ENCODE results near the gene SLC13A3.

Gene SLC13A3

DNA sequence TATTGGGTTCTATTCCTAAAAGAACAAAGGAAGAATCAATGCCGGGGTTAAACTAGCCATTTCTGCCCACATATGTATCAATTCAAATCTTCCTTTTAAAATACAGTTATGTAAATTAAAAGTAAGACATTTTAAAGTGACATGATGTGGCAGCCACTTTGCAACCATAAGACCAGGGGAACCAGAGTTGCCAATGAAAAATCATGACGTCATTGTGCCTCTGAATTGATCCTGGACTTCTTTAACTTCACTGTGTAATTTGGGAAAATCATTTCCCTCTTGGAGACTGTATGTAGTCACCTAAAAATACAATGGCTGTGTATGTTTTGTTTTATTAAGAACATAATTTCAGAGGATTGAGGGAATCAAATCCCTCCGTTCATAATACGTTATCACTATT lies 42.2 kb downstream of the SLC13A3 start:
- no peaks in the 10 kb centered on the region for H3K36me3 ChIP-seq (ENCODE audit: control insufficient read depth in 1 of 2, insufficient read depth in 2 of 2, low read length in 2 of 2)
- H3K4me3 ChIP-seq (ENCODE audit: low read depth in 1 of 2, low read length in 2 of 2) = no peak overlapping the region
- no peaks in the 10 kb centered on the region for H3K4me1 ChIP-seq (ENCODE audit: control insufficient read depth in 1 of 2, insufficient read depth in 2 of 2, low read length in 2 of 2)
- no peaks in the 10 kb centered on the region for H3K9me3 ChIP-seq (ENCODE audit: control insufficient read depth in 1 of 2, low read length in 2 of 2)
- no peaks in the 10 kb centered on the region for H3K27me3 ChIP-seq (ENCODE audit: low read depth, low read length)
- H3K27ac ChIP-seq (ENCODE audit: low read length) = no peak overlapping the region

DNA sequence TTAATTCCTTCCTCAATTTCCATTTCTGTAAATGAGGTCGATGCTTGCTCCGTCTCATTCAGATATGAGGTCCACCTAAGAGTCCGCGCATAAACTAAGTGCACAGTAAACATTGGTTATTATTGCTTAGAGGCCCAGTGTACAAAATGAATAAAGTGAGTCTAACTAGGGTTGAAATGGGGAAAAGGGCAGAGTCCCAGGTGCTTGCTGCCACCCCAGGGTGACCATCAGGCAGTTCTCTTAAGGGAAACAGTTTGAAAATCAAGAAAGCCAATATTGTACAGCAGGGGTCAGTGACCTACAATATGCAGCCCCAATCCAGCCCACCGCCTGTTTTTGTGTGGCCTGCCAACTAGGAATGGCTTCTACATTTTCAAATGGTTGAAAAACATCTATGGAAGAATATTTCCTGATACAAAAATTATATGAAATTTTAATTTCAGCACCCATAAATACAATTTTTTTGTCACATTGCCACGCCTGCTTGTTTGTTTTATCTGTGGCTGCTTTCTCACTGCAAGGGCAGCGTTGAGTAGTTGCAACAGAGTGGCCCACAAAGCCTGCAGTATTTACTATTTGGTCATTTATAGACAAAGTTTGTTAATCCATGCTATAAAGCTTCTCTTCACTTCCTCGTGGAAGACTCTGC lies 43.3 kb downstream of the SLC13A3 start:
- H3K36me3 ChIP-seq (ENCODE audit: control insufficient read depth in 1 of 2, insufficient read depth in 2 of 2, low read length in 2 of 2) = no peaks in the 10 kb centered on the region
- no peaks in the 10 kb centered on the region for H3K9me3 ChIP-seq (ENCODE audit: control insufficient read depth in 1 of 2, low read length in 2 of 2)
- no peaks in the 10 kb centered on the region for H3K27me3 ChIP-seq (ENCODE audit: low read depth, low read length)
- H3K4me1 ChIP-seq (ENCODE audit: control insufficient read depth in 1 of 2, insufficient read depth in 2 of 2, low read length in 2 of 2) = no peaks in the 10 kb centered on the region
- H3K4me3 ChIP-seq (ENCODE audit: low read depth in 1 of 2, low read length in 2 of 2) = no peak overlapping the region
- no peak overlapping the region for H3K27ac ChIP-seq (ENCODE audit: low read length)

DNA sequence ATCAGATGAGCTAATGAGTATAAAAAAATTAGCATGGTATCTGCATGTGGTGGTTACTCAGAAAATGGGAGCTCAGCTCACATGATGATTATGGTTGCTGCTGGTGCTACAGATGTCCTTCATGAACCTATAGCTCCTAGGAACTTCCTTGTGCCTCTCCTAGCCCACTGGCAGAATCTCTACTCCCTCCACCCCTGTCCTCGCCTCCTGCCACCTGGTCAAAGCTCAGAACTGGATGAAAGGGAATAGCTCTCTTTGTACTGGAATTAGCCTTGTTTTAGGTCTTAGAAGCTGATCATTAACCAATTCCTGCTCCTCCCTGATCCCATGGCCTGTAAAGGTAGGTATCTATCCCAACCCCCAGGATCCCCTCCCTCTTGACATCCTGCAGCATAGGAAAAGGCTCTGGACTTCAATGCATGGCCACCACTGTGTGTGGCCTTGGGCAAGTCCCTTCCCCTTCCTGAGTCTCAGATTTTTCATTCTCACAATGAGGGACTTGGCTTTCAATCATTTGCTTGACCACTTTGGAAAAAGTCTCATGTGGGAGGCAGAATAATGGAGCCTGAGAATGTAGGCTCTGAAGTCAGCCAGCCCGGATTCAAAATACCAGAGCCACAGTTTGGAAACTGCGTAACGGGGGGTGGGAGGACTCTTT lies 43.9 kb downstream of the SLC13A3 start:
- H3K9me3 ChIP-seq (ENCODE audit: control insufficient read depth in 1 of 2, low read length in 2 of 2) = no peaks in the 10 kb centered on the region
- no peaks in the 10 kb centered on the region for H3K36me3 ChIP-seq (ENCODE audit: control insufficient read depth in 1 of 2, insufficient read depth in 2 of 2, low read length in 2 of 2)
- H3K27me3 ChIP-seq (ENCODE audit: low read depth, low read length) = no peaks in the 10 kb centered on the region
- H3K4me1 ChIP-seq (ENCODE audit: control insufficient read depth in 1 of 2, insufficient read depth in 2 of 2, low read length in 2 of 2) = no peaks in the 10 kb centered on the region
- H3K4me3 ChIP-seq (ENCODE audit: low read depth in 1 of 2, low read length in 2 of 2) = no peak overlapping the region
- H3K27ac ChIP-seq (ENCODE audit: low read length) = no peak overlapping the region

DNA sequence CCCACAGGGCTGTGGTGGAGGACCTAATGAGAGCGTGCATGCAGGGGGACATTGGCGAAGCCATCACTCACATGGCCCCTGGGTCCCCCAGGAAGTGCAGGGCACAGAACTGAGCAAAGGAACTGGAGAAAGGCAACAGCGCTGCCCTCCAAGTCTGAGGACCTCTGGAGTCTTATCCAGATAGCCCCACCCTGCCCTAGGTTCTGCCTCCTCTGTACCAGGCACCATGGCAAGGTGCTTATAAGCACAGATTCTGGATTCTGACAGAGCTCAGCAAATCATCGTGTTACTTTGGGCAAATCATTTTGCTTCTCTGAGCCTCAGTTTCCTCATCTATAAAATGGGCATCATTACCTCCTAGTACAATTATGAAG lies 44.5 kb downstream of the SLC13A3 start:
- no peaks in the 10 kb centered on the region for H3K9me3 ChIP-seq (ENCODE audit: control insufficient read depth in 1 of 2, low read length in 2 of 2)
- H3K36me3 ChIP-seq (ENCODE audit: control insufficient read depth in 1 of 2, insufficient read depth in 2 of 2, low read length in 2 of 2) = no peaks in the 10 kb centered on the region
- no peak overlapping the region for H3K27ac ChIP-seq (ENCODE audit: low read length)
- no peaks in the 10 kb centered on the region for H3K4me1 ChIP-seq (ENCODE audit: control insufficient read depth in 1 of 2, insufficient read depth in 2 of 2, low read length in 2 of 2)
- H3K4me3 ChIP-seq (ENCODE audit: low read depth in 1 of 2, low read length in 2 of 2) = no peak overlapping the region
- H3K27me3 ChIP-seq (ENCODE audit: low read depth, low read length) = no peaks in the 10 kb centered on the region

DNA sequence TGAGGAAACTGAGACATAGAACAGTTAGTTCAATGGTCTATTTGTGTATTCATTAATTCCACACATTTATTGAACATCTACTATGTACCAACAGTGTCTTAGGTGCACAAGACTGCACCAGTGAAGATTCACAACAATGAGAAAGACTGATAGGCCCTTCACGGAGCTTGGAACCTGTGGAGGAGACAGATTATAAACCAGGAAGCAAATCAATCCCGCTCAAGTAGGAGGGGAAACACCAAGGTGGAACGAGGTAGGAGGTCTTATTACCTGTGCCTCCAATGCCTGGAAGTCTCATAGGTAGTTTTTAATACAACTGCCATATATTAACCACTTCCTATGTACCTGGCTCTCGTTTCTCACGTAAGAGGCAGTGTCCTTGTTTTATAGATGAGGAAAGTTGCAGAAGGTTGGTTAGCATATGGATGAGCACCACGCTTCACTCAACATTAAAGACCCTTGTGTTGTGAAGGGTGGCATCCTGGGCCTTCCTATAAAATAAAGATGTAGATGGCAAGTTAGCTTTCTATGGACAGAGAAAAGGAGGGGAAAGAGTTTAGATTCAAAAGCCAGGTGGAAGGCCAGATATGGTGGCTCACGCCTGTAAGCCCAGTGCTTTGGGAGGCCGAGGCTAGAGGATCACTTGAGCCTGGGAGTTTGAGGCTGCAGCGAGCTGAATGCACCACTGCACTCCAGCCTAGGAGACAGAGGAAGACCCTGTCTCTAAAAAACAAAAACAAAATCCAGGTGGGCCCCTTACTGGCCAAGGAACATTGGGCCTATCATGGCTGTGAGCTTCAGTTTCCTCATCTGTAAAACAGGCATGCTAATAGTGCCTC lies 45.1 kb downstream of the SLC13A3 start:
- Histone ChIP-seq H3K4me1 (ENCODE audit: control insufficient read depth in 1 of 2, insufficient read depth in 2 of 2, low read length in 2 of 2) (no peaks in the 10 kb centered on the region), H3K27ac (ENCODE audit: low read length) (no peak overlapping the region), H3K36me3 (ENCODE audit: control insufficient read depth in 1 of 2, insufficient read depth in 2 of 2, low read length in 2 of 2) (no peaks in the 10 kb centered on the region), H3K27me3 (ENCODE audit: low read depth, low read length) (no peaks in the 10 kb centered on the region), H3K4me3 (ENCODE audit: low read depth in 1 of 2, low read length in 2 of 2) (no peak overlapping the region), H3K9me3 (ENCODE audit: control insufficient read depth in 1 of 2, low read length in 2 of 2) (no peaks in the 10 kb centered on the region)

DNA sequence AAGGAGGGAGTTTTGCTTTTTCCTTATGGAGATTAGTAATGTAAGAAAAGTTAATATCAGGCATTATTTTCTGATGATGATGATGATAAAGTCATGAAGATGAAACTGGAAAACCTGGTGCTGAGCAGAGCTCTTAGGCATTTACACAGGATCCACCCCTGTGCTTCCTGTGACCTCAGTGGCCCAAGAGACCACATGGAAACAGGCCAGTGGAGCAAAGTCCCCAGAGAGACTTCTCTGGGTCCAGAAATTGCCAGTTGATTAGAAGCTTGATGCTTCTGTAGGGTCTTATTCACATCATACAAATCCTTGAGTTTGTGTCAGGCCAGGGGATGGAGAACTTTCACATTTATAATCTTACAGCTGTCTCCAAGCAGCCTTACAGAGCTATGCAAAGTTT lies 46.1 kb downstream of the SLC13A3 start:
- Histone ChIP-seq H3K27me3 (ENCODE audit: low read depth, low read length) (no peaks in the 10 kb centered on the region), H3K4me3 (ENCODE audit: low read depth in 1 of 2, low read length in 2 of 2) (no peak overlapping the region), H3K27ac (ENCODE audit: low read length) (no peak overlapping the region), H3K4me1 (ENCODE audit: control insufficient read depth in 1 of 2, insufficient read depth in 2 of 2, low read length in 2 of 2) (no peaks in the 10 kb centered on the region), H3K9me3 (ENCODE audit: control insufficient read depth in 1 of 2, low read length in 2 of 2) (no peaks in the 10 kb centered on the region), H3K36me3 (ENCODE audit: control insufficient read depth in 1 of 2, insufficient read depth in 2 of 2, low read length in 2 of 2) (no peaks in the 10 kb centered on the region)

DNA sequence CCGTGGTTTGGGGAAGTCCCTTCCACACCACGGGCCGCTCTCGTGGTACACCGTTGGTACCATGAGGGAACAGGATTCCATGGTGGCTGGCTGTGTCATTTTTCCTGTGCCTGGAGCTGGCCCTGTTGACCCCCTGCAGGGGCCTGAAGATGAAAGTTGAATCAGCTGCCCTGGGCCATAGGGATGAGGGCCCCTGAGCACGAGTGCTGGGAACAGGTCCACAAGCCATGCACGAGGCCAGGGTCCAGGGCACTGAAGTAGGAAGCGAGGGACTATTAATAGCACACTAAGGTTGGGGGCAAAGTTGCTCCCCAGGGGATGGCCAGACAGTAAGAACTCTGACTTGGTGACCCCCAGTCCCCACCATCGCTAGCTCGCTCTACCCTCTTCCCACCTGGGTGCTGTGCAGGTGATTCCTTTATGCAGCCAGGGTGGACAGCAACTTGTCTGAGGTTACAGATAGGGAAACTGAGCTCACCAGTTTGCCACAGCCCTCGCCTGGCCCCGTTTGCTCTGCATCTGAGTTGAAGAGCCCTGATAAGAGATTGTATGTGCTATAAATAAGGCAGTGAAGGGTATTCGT lies 46.6 kb downstream of the SLC13A3 start:
- no peaks in the 10 kb centered on the region for H3K4me1 ChIP-seq (ENCODE audit: control insufficient read depth in 1 of 2, insufficient read depth in 2 of 2, low read length in 2 of 2)
- no peaks in the 10 kb centered on the region for H3K27me3 ChIP-seq (ENCODE audit: low read depth, low read length)
- H3K9me3 ChIP-seq (ENCODE audit: control insufficient read depth in 1 of 2, low read length in 2 of 2) = no peaks in the 10 kb centered on the region
- no peak overlapping the region for H3K4me3 ChIP-seq (ENCODE audit: low read depth in 1 of 2, low read length in 2 of 2)
- H3K36me3 ChIP-seq (ENCODE audit: control insufficient read depth in 1 of 2, insufficient read depth in 2 of 2, low read length in 2 of 2) = no peaks in the 10 kb centered on the region
- H3K27ac ChIP-seq (ENCODE audit: low read length) = no peak overlapping the region

DNA sequence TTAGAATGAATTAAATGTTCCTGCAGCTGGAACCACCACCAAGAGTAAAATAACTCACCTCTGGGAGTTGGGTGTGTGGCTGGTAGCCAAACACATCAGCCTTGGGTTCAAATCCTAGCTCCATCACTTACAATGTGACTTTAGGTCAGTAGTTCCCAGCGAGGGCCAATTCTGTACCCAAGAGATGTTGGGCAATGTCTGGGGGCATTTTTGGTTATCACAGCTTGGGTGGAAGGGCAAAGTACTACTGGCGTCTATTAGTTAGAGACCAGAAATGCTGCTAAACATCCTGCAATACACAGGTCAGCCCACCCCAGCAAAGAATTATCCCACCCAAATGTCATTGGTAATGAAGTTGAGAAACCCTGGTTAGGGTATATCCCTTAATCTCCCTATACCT lies 48.8 kb downstream of the SLC13A3 start:
- Histone ChIP-seq H3K36me3 (ENCODE audit: control insufficient read depth in 1 of 2, insufficient read depth in 2 of 2, low read length in 2 of 2) (no peaks in the 10 kb centered on the region), H3K4me1 (ENCODE audit: control insufficient read depth in 1 of 2, insufficient read depth in 2 of 2, low read length in 2 of 2) (no peaks in the 10 kb centered on the region), H3K27ac (ENCODE audit: low read length) (no peak overlapping the region), H3K4me3 (ENCODE audit: low read depth in 1 of 2, low read length in 2 of 2) (no peak overlapping the region), H3K27me3 (ENCODE audit: low read depth, low read length) (no peaks in the 10 kb centered on the region), H3K9me3 (ENCODE audit: control insufficient read depth in 1 of 2, low read length in 2 of 2) (no peaks in the 10 kb centered on the region)

DNA sequence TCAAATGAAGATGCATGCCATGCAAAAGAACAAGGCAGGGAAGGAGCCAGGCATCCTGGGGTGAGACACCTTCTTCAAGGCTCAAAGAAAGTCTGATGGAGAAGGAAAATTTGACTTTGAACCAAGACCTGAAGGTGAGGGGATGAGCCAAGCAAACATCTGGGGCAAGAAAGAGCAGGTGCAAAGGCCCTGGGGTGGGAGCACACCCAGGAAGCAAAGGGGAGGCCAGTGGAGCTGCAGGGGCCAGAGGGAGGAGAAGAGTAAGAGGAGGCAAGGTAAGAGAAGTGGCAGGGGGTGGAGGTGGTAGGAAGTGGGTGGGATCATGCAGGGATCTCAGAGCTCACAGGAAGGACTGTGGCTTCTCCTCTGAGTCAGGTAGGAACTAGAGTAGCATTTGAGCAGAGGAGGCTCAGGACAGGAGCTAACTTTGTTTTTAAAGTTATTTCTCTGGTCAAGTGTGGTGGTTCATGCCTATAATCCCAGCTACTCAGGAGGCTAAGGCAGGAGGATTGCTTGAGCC lies 49.6 kb downstream of the SLC13A3 start:
- Histone ChIP-seq H3K9me3 (ENCODE audit: control insufficient read depth in 1 of 2, low read length in 2 of 2) (no peaks in the 10 kb centered on the region), H3K27me3 (ENCODE audit: low read depth, low read length) (no peaks in the 10 kb centered on the region), H3K4me1 (ENCODE audit: control insufficient read depth in 1 of 2, insufficient read depth in 2 of 2, low read length in 2 of 2) (no peaks in the 10 kb centered on the region), H3K4me3 (ENCODE audit: low read depth in 1 of 2, low read length in 2 of 2) (no peak overlapping the region), H3K36me3 (ENCODE audit: control insufficient read depth in 1 of 2, insufficient read depth in 2 of 2, low read length in 2 of 2) (no peaks in the 10 kb centered on the region), H3K27ac (ENCODE audit: low read length) (no peak overlapping the region)

DNA sequence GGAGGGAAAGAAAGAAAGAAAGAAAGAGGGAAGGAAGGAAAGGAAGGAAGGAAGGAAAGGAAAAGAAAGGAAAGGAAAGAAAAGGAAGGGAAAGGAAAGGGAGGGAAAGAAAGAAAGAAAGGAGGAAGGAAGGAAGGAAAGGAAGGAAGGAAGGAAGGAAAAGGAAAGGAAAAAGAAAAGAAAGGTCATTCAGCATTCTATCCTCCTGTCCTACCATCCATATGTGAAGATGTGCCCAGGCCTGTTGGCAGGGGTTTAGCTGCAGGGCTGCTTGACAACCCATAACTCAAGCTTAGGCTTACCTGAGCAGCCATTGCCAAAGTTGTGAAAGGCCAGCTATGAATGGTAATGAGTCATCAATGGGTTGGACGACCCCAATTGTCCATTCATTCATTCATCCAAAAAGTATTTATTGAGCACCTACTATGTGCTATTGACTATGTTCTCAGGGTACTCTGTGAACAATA lies 50.9 kb downstream of the SLC13A3 start:
- H3K27me3 ChIP-seq (ENCODE audit: low read depth, low read length) = no peaks in the 10 kb centered on the region
- no peaks in the 10 kb centered on the region for H3K4me1 ChIP-seq (ENCODE audit: control insufficient read depth in 1 of 2, insufficient read depth in 2 of 2, low read length in 2 of 2)
- no peaks in the 10 kb centered on the region for H3K9me3 ChIP-seq (ENCODE audit: control insufficient read depth in 1 of 2, low read length in 2 of 2)

More for the DNA sequence above, 50.9 kb downstream of the SLC13A3 start:
- H3K36me3 ChIP-seq (ENCODE audit: control insufficient read depth in 1 of 2, insufficient read depth in 2 of 2, low read length in 2 of 2) = no peaks in the 10 kb centered on the region
- H3K27ac ChIP-seq (ENCODE audit: low read length) = no peak overlapping the region
- no peak overlapping the region for H3K4me3 ChIP-seq (ENCODE audit: low read depth in 1 of 2, low read length in 2 of 2)

All from muscle layer of duodenum (tissue), 2 donors.